Right lobe of liver (tissue), 4 donors: ENCODE measurements around the gene FNDC3B.

Experiments
- CTCF ChIP-seq, 4 donors: fragments of 200-600 bp in 3 of 4; fragments of 450-650 bp in 1 of 4; IDR thresholded peaks; one replicate each; pipeline versions ENCODE4 v1.5.1 to v1.8.0; 2016 to 2022; ENCODE audit warnings: antibody characterized with exemption in 4 of 4, mild to moderate bottlenecking in 2 of 4
- POLR2A ChIP-seq: fragments of 450-650 bp; IDR thresholded peaks from one replicate; pipeline ENCODE4 v1.6.1; 2017; ENCODE audit warnings: antibody characterized with exemption, mild to moderate bottlenecking
- donor health status: DM: no; HTN: no; CAD: no.
- donor health status: DM: no; HTN: no; CAD: no.
- donor health status: DM: no; HTN: yes; CAD: no.

GRCh38 chr3:172142864-172143451 is 103.6 kb downstream of the FNDC3B start:
- no peak for TF ChIP-seq POLR2A
- TF ChIP-seq CTCF (IDR thresholded peaks at IDR 0.05): no peak
